Smooth muscle cell (in vitro differentiated cells): Measurements from ENCODE around the gene PRRC1. TPM values are rescaled to one million over a fixed set of nuclear protein-coding genes. Genes with fewer than 3 reads are reported as not detected.
A peak's percentile ranks its signal among the peaks of the same experiment; 100 is the strongest.

Experiments used
- DNase-seq: peaks from one replicate; lab custom pipeline; 2025; ENCODE audit not compliant: unreplicated experiment; lab: John Stamatoyannopoulos, UW
- H2AFZ ChIP-seq: fragments of 200-600 bp; sonication (generic); 2 replicates; pipeline ENCODE4 v1.6.0; 2016; ENCODE audit warnings: antibody characterized with exemption, low read depth, mild to moderate bottlenecking
- H3F3A ChIP-seq: fragments of 200-600 bp; sonication (generic); 2 replicates; pipeline ENCODE4 v1.6.0; 2017; ENCODE audit warnings: antibody characterized with exemption, low read depth
- H3K27ac ChIP-seq: fragments of 200-600 bp; sonication (generic); 2 replicates; pipeline ENCODE4 v1.5.1; 2016; ENCODE audit warnings: low read depth, mild to moderate bottlenecking
- H3K27me3 ChIP-seq: fragments of 200-600 bp; sonication (generic); 2 replicates; pipeline ENCODE4 v1.6.1; 2016; ENCODE audit warnings: low read depth, mild to moderate bottlenecking
- H3K36me3 ChIP-seq: fragments of 200-600 bp; sonication (generic); 2 replicates; pipeline ENCODE4 v1.5.1; 2016; ENCODE audit warnings: low read depth
- H3K4me1 ChIP-seq: fragments of 200-600 bp; sonication (generic); 2 replicates; pipeline ENCODE4 v1.5.1; 2016; ENCODE audit warnings: low read depth
- H3K4me2 ChIP-seq: fragments of 200-600 bp; sonication (generic); 2 replicates; pipeline ENCODE4 v1.6.0; 2016; ENCODE audit warnings: mild to moderate bottlenecking
- H3K4me3 ChIP-seq: fragments of 200-600 bp; sonication (generic); 2 replicates; pipeline ENCODE4 v1.5.1; 2016; ENCODE audit warnings: mild to moderate bottlenecking
- H3K79me2 ChIP-seq: fragments of 200-600 bp; sonication (generic); 2 replicates; pipeline ENCODE4 v1.6.0; 2016; ENCODE audit warnings: low read depth, mild to moderate bottlenecking
- H3K9ac ChIP-seq: fragments of 200-600 bp; sonication (generic); 2 replicates; pipeline ENCODE4 v1.6.0; 2016; ENCODE audit warnings: low read depth
- H3K9me3 ChIP-seq: fragments of 200-600 bp; sonication (generic); replicated peaks from 2 replicates; pipeline ENCODE4 v1.5.1; 2016; ENCODE audit warnings: low read depth
- H4K20me1 ChIP-seq: fragments of 200-600 bp; sonication (generic); 2 replicates; pipeline ENCODE4 v1.6.0; 2016; ENCODE audit warnings: low read depth
- WGBS: methylation state at CpG from one replicate; pipeline ENCODE4 v1.1.7; 2016; ENCODE audit warnings: low lambda C conversion rate; 5-methylcytosine and 5-hydroxymethylcytosine counted together
- polyA plus RNA-seq: library from polyadenylated mRNA; unstranded; fragments of >200 nt; fragmentation: Nextera tagmentation; extraction: Ambion mirVana; gene quantifications from 2 replicates; pipeline ENCODE4 v1.2.1, GENCODE V29; 2016
- total RNA-seq: library from RNA; depleted of rRNA; stranded (reverse); fragments of >200 nt; gene quantifications from 2 replicates; pipeline ENCODE4 v1.2.3, GENCODE V29; 2014
- TF ChIP-seq, protein P1 (sequence below): fragments of 200-600 bp; sonication (generic); IDR thresholded peaks from 2 replicates; pipeline ENCODE4 v1.5.1; 2017; ENCODE audit warnings: borderline replicate concordance, mild to moderate bottlenecking, antibody characterized with exemption; ENCODE audit not compliant: insufficient read depth, poor library complexity, severe bottlenecking

The PRRC1 gene
- total and polyA plus RNA-seq, 2 experiments from 2014 or later, result 80.5 to 159 TPM

DNA sequence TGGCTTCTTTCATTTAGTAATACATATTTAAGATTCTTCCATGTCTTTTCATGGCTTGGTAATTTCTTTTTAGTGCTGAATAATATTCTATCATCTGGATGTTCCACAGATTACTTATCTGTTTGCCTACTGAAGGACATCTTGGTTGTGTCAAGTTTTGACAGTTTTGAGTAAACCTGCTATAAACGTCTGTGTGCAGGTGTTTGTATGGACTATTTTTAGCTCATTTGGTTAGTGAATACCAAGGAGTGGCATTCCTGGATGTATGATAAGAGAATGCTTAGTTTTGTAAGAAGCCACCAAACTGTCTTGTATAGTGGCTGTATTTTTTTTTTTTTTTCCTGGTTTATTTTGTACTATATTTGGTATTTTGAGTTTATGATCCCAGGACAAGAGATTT lies 38.4 kb downstream of the PRRC1 start:
- Histone ChIP-seq H3K36me3 (peaks cover 9% of the 10 kb centered on the region), H3K27me3 (no peaks in the 10 kb centered on the region), H4K20me1 (peaks cover 35% of the 10 kb centered on the region), H3K79me2 (no peaks in the 10 kb centered on the region), H3F3A (peaks cover 9% of the 10 kb centered on the region), H3K9ac (no peak overlapping the region), H3K9me3 (no peaks in the 10 kb centered on the region), H3K4me2 (no peak overlapping the region), H3K4me1 (no peaks in the 10 kb centered on the region), H3K27ac (no peak overlapping the region), H2AFZ (no peak overlapping the region), H3K4me3 (no peak overlapping the region)
- DNase-seq, result no peak
- 44% methylated on average over 1 of the region's 1 CpG for whole genome bisulfite sequencing
- TF ChIP-seq, protein P1, sequence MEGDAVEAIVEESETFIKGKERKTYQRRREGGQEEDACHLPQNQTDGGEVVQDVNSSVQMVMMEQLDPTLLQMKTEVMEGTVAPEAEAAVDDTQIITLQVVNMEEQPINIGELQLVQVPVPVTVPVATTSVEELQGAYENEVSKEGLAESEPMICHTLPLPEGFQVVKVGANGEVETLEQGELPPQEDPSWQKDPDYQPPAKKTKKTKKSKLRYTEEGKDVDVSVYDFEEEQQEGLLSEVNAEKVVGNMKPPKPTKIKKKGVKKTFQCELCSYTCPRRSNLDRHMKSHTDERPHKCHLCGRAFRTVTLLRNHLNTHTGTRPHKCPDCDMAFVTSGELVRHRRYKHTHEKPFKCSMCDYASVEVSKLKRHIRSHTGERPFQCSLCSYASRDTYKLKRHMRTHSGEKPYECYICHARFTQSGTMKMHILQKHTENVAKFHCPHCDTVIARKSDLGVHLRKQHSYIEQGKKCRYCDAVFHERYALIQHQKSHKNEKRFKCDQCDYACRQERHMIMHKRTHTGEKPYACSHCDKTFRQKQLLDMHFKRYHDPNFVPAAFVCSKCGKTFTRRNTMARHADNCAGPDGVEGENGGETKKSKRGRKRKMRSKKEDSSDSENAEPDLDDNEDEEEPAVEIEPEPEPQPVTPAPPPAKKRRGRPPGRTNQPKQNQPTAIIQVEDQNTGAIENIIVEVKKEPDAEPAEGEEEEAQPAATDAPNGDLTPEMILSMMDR, result no peak

DNA sequence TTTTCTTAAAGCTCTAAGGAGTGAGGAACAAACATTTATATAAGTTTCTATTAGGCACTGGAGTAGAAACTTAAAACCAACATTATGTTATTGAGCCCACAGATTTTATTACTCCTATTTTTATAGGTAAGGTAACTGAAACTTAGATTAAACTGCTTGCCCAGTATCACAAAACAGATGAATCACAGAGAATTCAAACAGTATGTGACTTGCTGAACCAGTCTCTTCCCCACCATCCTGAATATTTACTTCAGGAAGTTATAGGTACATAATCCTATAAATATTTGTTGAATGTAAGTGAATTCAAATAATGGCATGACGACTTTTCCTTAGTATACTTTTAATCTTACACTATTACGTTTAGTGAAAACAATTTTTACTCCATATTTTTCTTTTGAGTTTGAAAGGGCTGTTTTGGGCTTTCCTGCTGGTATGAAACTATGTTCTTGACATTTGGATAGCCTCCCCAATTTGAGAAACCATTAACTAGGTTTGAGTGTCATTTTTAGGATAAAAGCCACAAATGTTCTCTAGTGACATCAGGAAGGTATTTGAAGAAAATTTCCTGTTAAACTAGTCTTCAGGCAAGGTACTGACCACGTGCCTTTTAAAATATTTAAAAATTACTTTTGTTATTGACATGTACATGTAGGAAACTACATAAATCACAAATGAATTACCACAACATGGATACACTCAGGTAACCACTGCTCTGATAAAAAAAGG lies 39.3 kb downstream of the PRRC1 start:
- TF ChIP-seq, protein P1, result no peak
- H2AFZ ChIP-seq, result no peak overlapping the region
- H4K20me1 ChIP-seq, result peaks cover 26% of the 10 kb centered on the region
- peaks cover 9% of the 10 kb centered on the region for H3F3A ChIP-seq
- no peaks in the 10 kb centered on the region for H3K4me1 ChIP-seq
- H3K27me3 ChIP-seq, result no peaks in the 10 kb centered on the region
- H3K36me3 ChIP-seq, result peaks cover 5% of the 10 kb centered on the region
- DNase-seq, result no peak
- no peaks in the 10 kb centered on the region for H3K79me2 ChIP-seq
- peak overlapping the region; percentile 3 for H3K27ac ChIP-seq
- no peak overlapping the region for H3K4me2 ChIP-seq
- H3K9me3 ChIP-seq, result no peaks in the 10 kb centered on the region
- no peak overlapping the region for H3K9ac ChIP-seq
- 89% methylated on average over 3 of the region's 3 CpGs for WGBS
- H3K4me3 ChIP-seq, result no peak overlapping the region

DNA sequence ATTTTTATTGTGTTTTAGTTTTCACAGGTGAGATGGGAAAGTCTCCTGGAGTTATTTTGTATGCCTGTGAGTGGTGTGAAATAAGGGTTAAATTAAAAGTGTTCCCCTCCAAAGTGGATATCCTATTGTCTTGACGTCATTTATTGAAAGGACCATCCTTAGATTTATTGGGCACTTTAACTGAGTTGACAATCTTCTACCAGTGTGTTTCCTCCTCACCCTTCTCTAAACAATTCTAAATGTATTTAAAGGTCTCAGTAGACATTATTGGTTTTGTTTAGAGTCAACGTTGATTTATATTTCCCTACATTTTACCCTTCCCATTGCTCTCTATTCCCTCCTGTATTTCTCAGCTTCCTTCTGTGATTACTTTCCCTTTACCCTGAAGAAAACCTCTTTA lies 40.8 kb downstream of the PRRC1 start:
- DNase-seq, result no peak
- Histone ChIP-seq H3K27me3 (no peaks in the 10 kb centered on the region), H2AFZ (no peak overlapping the region), H3K4me2 (no peak overlapping the region), H3K9ac (no peak overlapping the region), H3K36me3 (peaks cover 3% of the 10 kb centered on the region), H3K27ac (no peak overlapping the region), H3K79me2 (no peaks in the 10 kb centered on the region), H3K9me3 (no peaks in the 10 kb centered on the region), H3K4me1 (no peaks in the 10 kb centered on the region), H3K4me3 (no peak overlapping the region), H3F3A (peaks cover 9% of the 10 kb centered on the region), H4K20me1 (peaks cover 15% of the 10 kb centered on the region)
- 90% methylated on average over 2 of the region's 2 CpGs for WGBS
- TF ChIP-seq, protein P1, result no peak

DNA sequence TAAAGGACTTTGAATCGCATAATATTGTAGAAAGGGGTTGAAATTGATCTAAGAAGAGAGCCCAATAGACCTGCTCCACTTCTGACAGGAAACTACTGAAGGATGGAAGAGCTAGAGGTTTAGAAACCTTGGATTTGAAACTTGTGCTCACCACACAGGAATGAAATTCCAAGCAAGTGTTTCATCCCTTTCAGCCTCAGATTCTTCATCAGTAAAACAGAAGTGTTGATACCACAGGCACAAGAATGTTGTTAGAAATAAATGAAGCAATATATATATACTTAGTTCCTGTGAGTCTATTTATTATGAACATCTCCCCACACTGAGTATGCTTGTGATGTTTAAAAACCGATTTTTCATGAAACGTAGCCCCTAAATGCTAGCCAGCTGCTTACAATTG lies 43.8 kb downstream of the PRRC1 start:
- 82% methylated on average over 3 of the region's 3 CpGs for WGBS
- H3K4me2 ChIP-seq, result peak overlapping the region; percentile 12

More for the DNA sequence above, 43.8 kb downstream of the PRRC1 start:
- Histone ChIP-seq H3K9me3 (no peaks in the 10 kb centered on the region), H3K27me3 (no peaks in the 10 kb centered on the region), H2AFZ (no peak overlapping the region), H3K9ac (no peak overlapping the region), H3K4me3 (no peak overlapping the region), H4K20me1 (no peaks in the 10 kb centered on the region), H3K4me1 (no peaks in the 10 kb centered on the region), H3F3A (no peaks in the 10 kb centered on the region), H3K27ac (no peak overlapping the region), H3K36me3 (no peaks in the 10 kb centered on the region), H3K79me2 (no peaks in the 10 kb centered on the region)
- no peak for DNase-seq
- TF ChIP-seq, protein P1, result no peak
